Stimulated activated CD4-positive, alpha-beta T cell treated with anti-CD3 and anti-CD28 coated beads, Interleukin-12 subunit alpha, Interleukin-12 subunit beta, amount 100 ng/mL, for 48 hours (primary cell): Measurements from ENCODE around the gene PRKACA.
A peak's percentile ranks its signal among the peaks of the same experiment; 100 is the strongest.
"Not testable (repeated sequence)": the region's sequence is repeated elsewhere in the genome, so short reads cannot be mapped to it uniquely, and the experiment has no call there.

Experiments
- DNase-seq, 3 donors: peaks; one replicate each; pipeline ENCODE4 v3.0.0-alpha.2; 2020; ENCODE audit warnings: low read depth in 2 of 3, low spot score in 1 of 3

The PRKACA gene

GRCh38 chr19:14148751-14149410 lies 31.3 kb upstream of the PRKACA start:
- DNase-seq, result no peak

GRCh38 chr19:14147797-14148605 lies 30.4 kb upstream of the PRKACA start:
- peak in 2 of 3 donors; percentile 40 to 48 for DNase-seq

- DNase-seq, result no peak
Observed at GRCh38 chr19:14146789-14147216, 29.2 kb upstream of the PRKACA start.

DNA sequence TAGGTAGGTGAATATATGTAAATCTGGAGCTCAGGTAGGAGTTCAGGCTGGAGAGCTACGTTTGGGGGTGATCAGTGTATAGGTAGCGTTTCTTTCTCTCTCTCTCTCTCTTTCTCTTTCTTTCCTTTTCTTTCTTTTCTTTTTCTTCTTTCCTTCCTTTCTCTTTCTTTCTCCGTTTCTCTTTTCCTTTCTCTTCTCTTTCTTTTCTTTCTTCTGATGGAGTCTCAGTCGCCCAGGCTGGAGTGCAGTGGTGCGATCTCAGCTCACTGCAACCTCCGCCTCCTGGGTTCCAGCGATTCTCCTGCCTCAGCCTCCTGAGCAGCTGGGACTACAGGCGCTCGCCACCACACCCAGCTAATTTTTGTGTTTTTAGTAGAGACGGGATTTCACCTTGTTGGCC lies 28.6 kb upstream of the PRKACA start:
- not testable (repeated sequence) for DNase-seq

DNA sequence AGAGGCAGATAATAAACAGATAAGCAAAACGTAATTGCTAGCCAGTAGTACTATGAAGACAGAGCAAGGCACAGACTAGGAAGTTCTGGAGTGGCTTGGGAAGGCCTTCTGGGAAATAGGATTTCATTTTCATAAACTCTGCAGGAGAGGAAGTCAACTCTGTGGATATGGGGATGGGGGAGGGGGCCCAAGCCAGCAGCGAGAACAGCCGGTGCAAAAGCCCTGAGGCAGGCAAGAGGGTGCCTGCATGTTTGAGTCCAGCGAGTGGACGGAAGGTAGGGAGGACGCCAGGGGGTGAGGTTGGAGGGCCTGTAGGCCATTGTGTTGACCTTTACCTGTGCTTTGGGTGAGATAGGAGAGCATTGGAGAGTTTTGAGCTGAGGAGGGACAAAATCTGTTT lies 27.8 kb upstream of the PRKACA start:
- no peak for DNase-seq

- no peak for DNase-seq
Observed at GRCh38 chr19:14142262-14143190, 25.0 kb upstream of the PRKACA start.

DNA sequence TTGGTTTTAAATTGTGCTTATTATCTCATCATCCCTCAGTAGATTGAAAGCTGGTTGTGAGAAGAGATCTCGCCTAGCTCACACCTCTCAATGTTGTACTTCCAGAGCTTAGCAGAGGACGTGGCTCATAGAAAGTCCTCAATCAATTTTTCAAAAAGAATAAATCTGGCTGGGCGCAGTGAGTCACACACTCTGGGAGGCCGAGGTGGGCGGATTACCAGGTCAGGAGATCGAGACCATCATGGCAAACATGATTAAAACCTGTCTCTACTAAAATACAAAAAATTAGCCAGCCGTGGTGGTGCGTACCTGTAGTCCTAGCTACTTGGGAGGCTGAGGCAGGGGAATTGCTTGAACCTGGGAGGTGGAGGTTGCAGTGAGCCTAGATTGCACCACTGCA lies 23.5 kb upstream of the PRKACA start:
- DNase-seq, result no peak

- no peak for DNase-seq
Observed at GRCh38 chr19:14139944-14140343, 22.4 kb upstream of the PRKACA start.

DNA sequence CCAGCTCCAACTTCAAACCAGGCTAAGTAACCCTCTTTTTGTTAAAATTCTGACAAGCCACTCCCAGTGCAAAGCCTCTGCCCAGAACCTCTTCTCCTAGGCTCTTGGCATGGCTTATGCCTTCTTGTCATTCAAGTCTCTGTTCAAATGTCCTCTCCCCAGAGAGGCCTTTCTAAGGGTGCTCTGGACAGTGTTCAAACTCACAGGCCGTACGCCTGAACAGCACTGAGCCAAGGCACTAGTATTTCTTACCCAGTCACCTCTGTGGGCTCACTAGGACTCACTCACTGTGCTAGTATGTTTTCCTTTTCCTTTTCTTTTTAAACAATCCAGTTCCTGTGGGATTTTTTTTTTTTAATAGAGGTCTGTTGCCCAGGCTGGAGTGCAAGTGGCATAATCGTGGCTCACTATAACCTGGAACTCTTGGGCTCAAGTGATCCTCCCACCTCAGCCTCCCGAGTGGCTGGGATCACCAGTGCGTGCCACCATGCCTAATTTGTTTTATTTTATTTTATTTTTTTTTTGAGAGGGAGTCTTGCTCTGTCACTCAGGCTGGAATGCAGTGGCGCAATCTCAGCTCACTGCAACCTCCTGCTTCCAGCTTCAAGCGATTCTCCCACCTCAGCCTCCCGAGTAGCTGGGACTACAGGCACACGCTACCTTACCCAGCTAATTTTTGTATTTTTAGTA lies 21.2 kb upstream of the PRKACA start:
- no peak for DNase-seq

GRCh38 chr19:14136509-14137281 lies 19.1 kb upstream of the PRKACA start, which contains the start of gene ASF1B:
Gene ASF1B (minus strand): TSS chr19:14136589. CDS start chr19:14136456, 133 bp downstream.
- DNase-seq, result peak; percentile 93 to 98 (median 96)

- DNase-seq, result no peak
Observed at GRCh38 chr19:14135985-14136508, 18.5 kb upstream of the PRKACA start.

- no peak for DNase-seq
Observed at GRCh38 chr19:14135355-14135754, 17.8 kb upstream of the PRKACA start.

- DNase-seq, result no peak
Observed at GRCh38 chr19:14127929-14128509, 10.5 kb upstream of the PRKACA start.

- no peak for DNase-seq
Observed at GRCh38 chr19:14127176-14127575, 9.6 kb upstream of the PRKACA start.

GRCh38 chr19:14122924-14123323 lies 5.4 kb upstream of the PRKACA start:
- no peak for DNase-seq

DNA sequence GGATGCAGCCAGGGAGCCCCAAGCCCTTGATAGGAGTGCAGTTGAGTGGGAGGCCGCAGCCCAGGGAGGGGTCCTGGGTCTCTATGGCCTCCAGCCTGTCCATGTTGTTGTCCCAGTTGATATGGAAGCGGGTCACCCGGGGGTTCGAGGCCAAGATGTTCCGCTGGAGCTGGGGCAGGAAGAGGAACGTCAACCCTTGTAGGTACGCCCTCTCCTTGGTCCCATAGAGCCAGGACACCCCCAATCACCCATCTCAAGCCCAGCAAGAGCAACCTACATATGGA lies 2.9 kb upstream of the PRKACA start:
- no peak for DNase-seq

GRCh38 chr19:14119644-14120496 lies 2.3 kb upstream of the PRKACA start:
- no peak for DNase-seq

GRCh38 chr19:14119146-14119545 lies 1.6 kb upstream of the PRKACA start:
- no peak for DNase-seq
